ENCODE results near the gene AMOTL2. TPM values are rescaled to one million over a fixed set of nuclear protein-coding genes. Genes with fewer than 3 reads are reported as not detected.
A peak's percentile ranks its signal among the peaks of the same experiment; 100 is the strongest.

AMOTL2 gene
- total RNA-seq, 1 experiment from 2014 or later = 30.9 TPM

GRCh38 chr3:134331811-134332199, 42.4 kb downstream of the AMOTL2 start:
- Histone ChIP-seq H4K20me1 (ENCODE audit: control insufficient read depth, insufficient read depth, insufficient read length) (no peaks in the 10 kb centered on the region), H3K23me2 (ENCODE audit: insufficient read length, low read depth, low read length, poor library complexity, severe bottlenecking) (no peaks in the 10 kb centered on the region), H3K56ac (ENCODE audit: insufficient read length, low read depth, low read length) (no peak overlapping the region), H3K79me1 (ENCODE audit: insufficient read depth, low read depth, low read length, poor library complexity, severe bottlenecking) (no peaks in the 10 kb centered on the region), H3K23ac (ENCODE audit: insufficient read length, low read depth, low read length) (no peak overlapping the region), H2BK15ac (ENCODE audit: low read depth, low read length) (no peak overlapping the region), H3K9ac (ENCODE audit: extremely low read depth, insufficient read length, low read length) (no peak overlapping the region), H2BK120ac (ENCODE audit: low read depth, low read length, poor library complexity, severe bottlenecking) (no peak overlapping the region), H2AFZ (ENCODE audit: low read length) (no peak overlapping the region), H4K8ac (replicated peaks; ENCODE audit: insufficient read length, low read depth, low read length) (no peak overlapping the region), H4K91ac (ENCODE audit: insufficient read length, low read depth, low read length) (no peak overlapping the region), H3K27ac (ENCODE audit: insufficient read length, low read depth, low read length) (no peak overlapping the region), H3K79me2 (ENCODE audit: insufficient read depth, low read length) (no peaks in the 10 kb centered on the region), H2BK5ac (ENCODE audit: insufficient read length, low read length) (no peak overlapping the region), H3K9me3 (ENCODE audit: control insufficient read depth, low read depth, low read length) (no peaks in the 10 kb centered on the region), H3K4me2 (ENCODE audit: insufficient read depth, insufficient read length, low read length) (peak overlapping the region; percentile 22), H4K5ac (ENCODE audit: insufficient read length, low read depth, low read length) (no peak overlapping the region), H2BK20ac (ENCODE audit: low read depth, low read length, poor library complexity, severe bottlenecking) (no peak overlapping the region), H3K4me1 (ENCODE audit: insufficient read depth, low read length) (peaks cover 37% of the 10 kb centered on the region; the same call in 1 of the 2 replicates), H2BK12ac (ENCODE audit: insufficient read length, low read depth, low read length) (peak overlapping the region; percentile 41), H3K18ac (ENCODE audit: insufficient read length, low read depth, low read length) (no peak overlapping the region), H3K27me3 (ENCODE audit: insufficient read depth, low read length) (no peaks in the 10 kb centered on the region), H3K4ac (ENCODE audit: low read depth, low read length) (no peak overlapping the region), H3T11ph (ENCODE audit: low read length) (no peak overlapping the region), H3K14ac (ENCODE audit: insufficient read depth, low read length) (no peak overlapping the region), H2AK5ac (ENCODE audit: insufficient read length, low read length) (no peak overlapping the region)
- peaks cover 5% of the 10 kb centered on the region for H3K27me3 Mint-ChIP-seq (ENCODE audit: low read depth)
- WGBS (ENCODE audit: extremely low coverage, insufficient read length, low lambda C conversion rate) = no CpG with 5 or more reads among the region's 5 CpGs
- H3K9me3 Mint-ChIP-seq = no peaks in the 10 kb centered on the region
- no peaks in the 10 kb centered on the region for H3K36me3 Mint-ChIP-seq (ENCODE audit: insufficient read depth in 1 of 3, low read depth in 3 of 3)
- H3K4me3 Mint-ChIP-seq = no peak overlapping the region
- DNase-seq = no peak
- no peak for TF ChIP-seq CTCF (conservative IDR thresholded peaks at IDR 0.05)
- H3K27ac Mint-ChIP-seq = peak overlapping the region in 1 of 3 experiments; percentile 42; a peak in 2 of 7 replicates
- peaks cover 64 to 69% of the 10 kb centered on the region in 2 experiments for H3K4me1 Mint-ChIP-seq

All from H9 (cell line).